ENCODE results near the gene OSBPL3. TPM values are rescaled to one million over a fixed set of nuclear protein-coding genes. Genes with fewer than 3 reads are reported as not detected.
"Not testable (repeated sequence)": the region's sequence is repeated elsewhere in the genome, so short reads cannot be mapped to it uniquely, and the experiment has no call there.

The OSBPL3 gene
- polyA plus RNA-seq, 3 donors, result 2.6 to 9.2 (median 3.7) TPM

GRCh38 chr7:25024066-25024465 is 44.1 kb upstream of the OSBPL3 start:
- Histone ChIP-seq H3K27me3 (ENCODE audit: control insufficient read depth in 2 of 2, insufficient read depth in 2 of 2, low read length in 2 of 2) (no peaks in the 10 kb centered on the region), H4K20me1 (ENCODE audit: insufficient read depth, low read length) (no peaks in the 10 kb centered on the region), H3K36me3 (replicated peaks in 1 of 2; ENCODE audit: control insufficient read depth in 1 of 2, insufficient read depth in 2 of 2, low read length in 2 of 2) (no peaks in the 10 kb centered on the region), H3K4me1 (ENCODE audit: control insufficient read depth in 1 of 2, insufficient read depth in 2 of 2, low read length in 2 of 2) (no peaks in the 10 kb centered on the region), H3K27ac (ENCODE audit: low read depth in 1 of 2, low read length in 2 of 2) (no peak overlapping the region), H3K9me3 (replicated peaks in 1 of 2; ENCODE audit: control insufficient read depth in 1 of 2, insufficient read depth in 1 of 2, low read length in 2 of 2) (no peaks in the 10 kb centered on the region), H3K79me2 (ENCODE audit: insufficient read depth, low read length) (no peaks in the 10 kb centered on the region), H3K4me2 (replicated peaks; ENCODE audit: extremely low read depth, low read length, poor library complexity, severe bottlenecking) (no peak overlapping the region), H3K4me3 (replicated peaks in 1 of 3; ENCODE audit: low read depth in 2 of 3, low read length in 3 of 3) (no peak overlapping the region), H2AFZ (ENCODE audit: insufficient read depth, low read depth, low read length, poor library complexity, severe bottlenecking) (no peak overlapping the region), H3K9ac (ENCODE audit: insufficient read depth, low read length, poor library complexity, severe bottlenecking) (no peak overlapping the region)
- no peak for TF ChIP-seq CTCF (IDR thresholded peaks at IDR 0.05)
- Mint-ChIP-seq H3K9me3 (no peaks in the 10 kb centered on the region), H3K27ac (no peak overlapping the region), H3K27me3 (ENCODE audit: low read depth in 3 of 3) (peaks cover 3 to 6% (median 3%) of the 10 kb centered on the region in 3 donors), H3K4me3 (no peak overlapping the region), H3K4me1 (no peaks in the 10 kb centered on the region), H3K36me3 (no peaks in the 10 kb centered on the region)
- intact Hi-C loops (cut with micrococcal nuclease), result no loop called here
- WGBS (ENCODE audit: insufficient coverage), result 40% methylated on average over 1 of the region's 2 CpGs
- DNase-seq, result no peak

- H4K20me1 ChIP-seq (ENCODE audit: insufficient read depth, low read length); H3K4me3 Mint-ChIP-seq; DNase-seq; H3K79me2 ChIP-seq (ENCODE audit: insufficient read depth, low read length); H3K36me3 ChIP-seq (replicated peaks in 1 of 2; ENCODE audit: control insufficient read depth in 1 of 2, insufficient read depth in 2 of 2, low read length in 2 of 2); H3K9ac ChIP-seq (ENCODE audit: insufficient read depth, low read length, poor library complexity, severe bottlenecking); H3K27ac Mint-ChIP-seq; H3K4me1 ChIP-seq (ENCODE audit: control insufficient read depth in 1 of 2, insufficient read depth in 2 of 2, low read length in 2 of 2); H3K4me2 ChIP-seq (replicated peaks; ENCODE audit: extremely low read depth, low read length, poor library complexity, severe bottlenecking); H3K9me3 ChIP-seq (replicated peaks in 1 of 2; ENCODE audit: control insufficient read depth in 1 of 2, insufficient read depth in 1 of 2, low read length in 2 of 2); H2AFZ ChIP-seq (ENCODE audit: insufficient read depth, low read depth, low read length, poor library complexity, severe bottlenecking); H3K36me3 Mint-ChIP-seq; H3K4me3 ChIP-seq (replicated peaks in 1 of 3; ENCODE audit: low read depth in 2 of 3, low read length in 3 of 3); H3K27me3 ChIP-seq (ENCODE audit: control insufficient read depth in 2 of 2, insufficient read depth in 2 of 2, low read length in 2 of 2); H3K27ac ChIP-seq (ENCODE audit: low read depth in 1 of 2, low read length in 2 of 2); intact Hi-C loops (cut with micrococcal nuclease); H3K27me3 Mint-ChIP-seq (ENCODE audit: low read depth in 3 of 3); H3K9me3 Mint-ChIP-seq; H3K4me1 Mint-ChIP-seq: not testable (repeated sequence)
- WGBS (ENCODE audit: insufficient coverage), result no CpG with 5 or more reads among the region's 30 CpGs
Measured at GRCh38 chr7:25017671-25018070, 37.7 kb upstream of the OSBPL3 start.
